WTC11 (cell line): ENCODE results near the gene ZMIZ1. TPM values are rescaled to one million over a fixed set of nuclear protein-coding genes. Genes with fewer than 3 reads are reported as not detected.

Experiments used
- ATAC-seq: fragments of 200-7000 bp; cut with Tn5 transposase; 2 replicates; pipeline ENCODE4 v1.10.0; 2021; ENCODE audit warnings: mild to moderate bottlenecking, moderate library complexity
- CTCF ChIA-PET: fragments of 300-600 bp; sonication (Branson Sonifier 250); formaldehyde crosslinking; loops from one replicate; lab custom pipeline; 2021; ENCODE audit warnings: antibody characterized with exemption; lab: Charles Lee
- POLR2A ChIA-PET: fragments of 350-600 bp; sonication (Branson Sonifier 250); formaldehyde crosslinking; loops from one replicate; lab custom pipeline; 2021; ENCODE audit warnings: antibody characterized with exemption; lab: Charles Lee
- DNase-seq: peaks from one replicate; pipeline ENCODE4 v3.0.0; 2021; ENCODE audit warnings: low spot score
- H3K27ac Mint-ChIP-seq: 2 replicates; pipeline ENCODE4 v1.8.0; 2021; ENCODE audit warnings: mixed read lengths
- H3K27me3 Mint-ChIP-seq: 2 replicates; pipeline ENCODE4 v1.8.0; 2021; ENCODE audit warnings: low read depth, mild to moderate bottlenecking, moderate library complexity, mixed read lengths
- H3K36me3 Mint-ChIP-seq: 2 replicates; pipeline ENCODE4 v1.8.0; 2021; ENCODE audit warnings: mixed read lengths
- H3K4me1 Mint-ChIP-seq: 2 replicates; pipeline ENCODE4 v1.8.0; 2022; ENCODE audit warnings: mixed read lengths
- H3K4me3 Mint-ChIP-seq: 2 replicates; pipeline ENCODE4 v1.8.0; 2021; ENCODE audit warnings: mild to moderate bottlenecking, moderate library complexity, mixed read lengths
- H3K9me3 Mint-ChIP-seq: 2 replicates; pipeline ENCODE4 v1.8.0; 2021; ENCODE audit warnings: mixed read lengths
- ATF1 ChIP-seq: sonication (generic); formaldehyde crosslinking; IDR thresholded peaks from 2 replicates; pipeline ENCODE4 v1.8.1; 2023; ENCODE audit warnings: mild to moderate bottlenecking, moderate library complexity, missing genetic modification reagents
- ATF3 ChIP-seq: sonication (generic); formaldehyde crosslinking; conservative IDR thresholded peaks from 2 replicates; pipeline ENCODE4 v1.8.1; 2022; ENCODE audit warnings: mild to moderate bottlenecking, missing genetic modification reagents
- CREB1 ChIP-seq: sonication (generic); formaldehyde crosslinking; IDR thresholded peaks from 2 replicates; pipeline ENCODE4 v1.8.0; 2023; ENCODE audit warnings: mild to moderate bottlenecking, missing genetic modification reagents
- ESRRA ChIP-seq: sonication (generic); formaldehyde crosslinking; IDR thresholded peaks from 2 replicates; pipeline ENCODE4 v1.8.1; 2022; ENCODE audit warnings: mild to moderate bottlenecking, missing genetic modification reagents, borderline replicate concordance
- FOXJ3 ChIP-seq: sonication (generic); formaldehyde crosslinking; IDR thresholded peaks from 2 replicates; pipeline ENCODE4 v1.9.0; 2021; ENCODE audit warnings: missing genetic modification reagents, mild to moderate bottlenecking, borderline replicate concordance
- FOXP4 ChIP-seq: sonication (generic); formaldehyde crosslinking; IDR thresholded peaks from 2 replicates; pipeline ENCODE4 v1.8.0; 2022; ENCODE audit warnings: mild to moderate bottlenecking, missing genetic modification reagents
- HMGA2 ChIP-seq: fragments of 250-450 bp; sonication (Bioruptor Pico); IDR thresholded peaks from 2 replicates; pipeline ENCODE4 v1.4.0; 2021; ENCODE audit warnings: mild to moderate bottlenecking, moderate library complexity
- HMGXB4 ChIP-seq: sonication (generic); formaldehyde crosslinking; IDR thresholded peaks from 2 replicates; pipeline ENCODE4 v1.8.1; 2023; ENCODE audit warnings: mild to moderate bottlenecking, moderate library complexity, missing genetic modification reagents
- JAZF1 ChIP-seq: fragments of 250-450 bp; sonication (Bioruptor Pico); IDR thresholded peaks from 2 replicates; pipeline ENCODE4 v1.9.0; 2021; ENCODE audit warnings: moderate library complexity, mild to moderate bottlenecking, inconsistent platforms
- MYBL2 ChIP-seq: sonication (generic); formaldehyde crosslinking; IDR thresholded peaks from 2 replicates; pipeline ENCODE4 v1.8.1; 2023; ENCODE audit warnings: mild to moderate bottlenecking, moderate library complexity, missing genetic modification reagents
- NFATC4 ChIP-seq: fragments of 250-450 bp; sonication (Bioruptor Pico); IDR thresholded peaks from 2 replicates; pipeline ENCODE4 v1.9.0; 2021; ENCODE audit warnings: mild to moderate bottlenecking
- NFE2L1 ChIP-seq: sonication (generic); formaldehyde crosslinking; IDR thresholded peaks from 2 replicates; pipeline ENCODE4 v1.8.1; 2023; ENCODE audit warnings: missing genetic modification reagents
- NR1H2 ChIP-seq: sonication (generic); formaldehyde crosslinking; IDR thresholded peaks from 2 replicates; pipeline ENCODE4 v1.9.0; 2021; ENCODE audit warnings: mild to moderate bottlenecking, moderate library complexity, missing genetic modification reagents
- PREB ChIP-seq: sonication (generic); formaldehyde crosslinking; IDR thresholded peaks from 2 replicates; pipeline ENCODE4 v1.8.1; 2022; ENCODE audit warnings: mild to moderate bottlenecking, missing genetic modification reagents, moderate library complexity, borderline replicate concordance
- PRRX2 ChIP-seq: fragments of 250-450 bp; sonication (Bioruptor Pico); IDR thresholded peaks from 2 replicates; pipeline ENCODE4 v1.8.0; 2021; ENCODE audit warnings: mild to moderate bottlenecking
- SOX15 ChIP-seq: fragments of 250-450 bp; sonication (Bioruptor Pico); IDR thresholded peaks from 2 replicates; pipeline ENCODE4 v1.9.0; 2021; ENCODE audit warnings: mild to moderate bottlenecking
- SP1 ChIP-seq: sonication (generic); formaldehyde crosslinking; conservative IDR thresholded peaks from 2 replicates; pipeline ENCODE4 v1.8.1; 2022; ENCODE audit warnings: missing genetic modification reagents
- STAT6 ChIP-seq: sonication (generic); formaldehyde crosslinking; conservative IDR thresholded peaks from 2 replicates; pipeline ENCODE4 v1.8.1; 2023; ENCODE audit warnings: mild to moderate bottlenecking, low read depth, missing genetic modification reagents, moderate library complexity
- TP53 ChIP-seq: sonication (generic); formaldehyde crosslinking; IDR thresholded peaks from 2 replicates; pipeline ENCODE4 v1.8.1; 2023; ENCODE audit warnings: mild to moderate bottlenecking, missing genetic modification reagents
- ZMAT4 ChIP-seq: fragments of 250-450 bp; sonication (Bioruptor Pico); IDR thresholded peaks from 2 replicates; pipeline ENCODE4 v1.9.0; 2021; ENCODE audit warnings: mild to moderate bottlenecking
- ZNF121 ChIP-seq: sonication (generic); formaldehyde crosslinking; IDR thresholded peaks from 2 replicates; pipeline ENCODE4 v1.8.0; 2023; ENCODE audit warnings: missing genetic modification reagents
- ZNF396 ChIP-seq: fragments of 250-450 bp; sonication (Bioruptor Pico); IDR thresholded peaks from 2 replicates; pipeline ENCODE4 v1.8.0; 2021; ENCODE audit warnings: mild to moderate bottlenecking, moderate library complexity, borderline replicate concordance
- ZNF671 ChIP-seq: fragments of 250-450 bp; sonication (Bioruptor Pico); IDR thresholded peaks from 2 replicates; pipeline ENCODE4 v1.8.0; 2021; ENCODE audit warnings: mild to moderate bottlenecking
- total RNA-seq: library from RNA; stranded (reverse); gene quantifications from 3 replicates; pipeline ENCODE4 v1.2.3, GENCODE V29; 2021

Gene ZMIZ1
- total RNA-seq, 1 experiment from 2014 or later: 44.4 TPM

GRCh38 chr10:79161557-79161956 lies 92.8 kb downstream of the ZMIZ1 start:
- H3K4me1 Mint-ChIP-seq: peaks cover 57% of the 10 kb centered on the region
- CTCF ChIA-PET: interaction anchor here (1.3 kb wide), 1 partner anchor 8 kb away, joined by 4 read pairs; no protein-coding TSS in a partner anchor

GRCh38 chr10:79162022-79162421 lies 93.3 kb downstream of the ZMIZ1 start:
- Mint-ChIP-seq H3K27ac (no peak overlapping the region), H3K4me3 (no peak overlapping the region), H3K9me3 (no peaks in the 10 kb centered on the region), H3K27me3 (no peaks in the 10 kb centered on the region), H3K4me1 (peaks cover 55% of the 10 kb centered on the region), H3K36me3 (no peaks in the 10 kb centered on the region)
- TF ChIP-seq HMGXB4 (CRISPR knock-in tag) (no peak), ZNF671 (CRISPR knock-in tag) (no peak)
- no peak for ATAC-seq
- ChIA-PET POLR2A (no interaction called here), CTCF (no interaction called here)
- DNase-seq: no peak

More at GRCh38 chr10:79161557-79161956, 92.8 kb downstream of the ZMIZ1 start:
- DNase-seq: no peak
- POLR2A ChIA-PET: no interaction called here
- Mint-ChIP-seq H3K27ac (peak overlapping the region; percentile 67), H3K4me3 (no peak overlapping the region)
- TF ChIP-seq SP1 (CRISPR knock-in tag) (no peak), TP53 (CRISPR knock-in tag) (no peak), NFE2L1 (no peak), MYBL2 (CRISPR knock-in tag) (no peak), PREB (CRISPR knock-in tag) (no peak), PRRX2 (CRISPR knock-in tag) (no peak), NFATC4 (CRISPR knock-in tag) (no peak), ATF3 (CRISPR knock-in tag) (no peak), SOX15 (CRISPR knock-in tag) (no peak), ZNF396 (CRISPR knock-in tag) (no peak), ESRRA (CRISPR knock-in tag) (no peak), ZNF671 (CRISPR knock-in tag) (no peak)
- TF ChIP-seq, all 79 proteins: peak for 0
- Mint-ChIP-seq H3K9me3 (no peaks in the 10 kb centered on the region), H3K27me3 (no peaks in the 10 kb centered on the region), H3K36me3 (no peaks in the 10 kb centered on the region)
- no peak for ATAC-seq

- H3K4me3 Mint-ChIP-seq: no peak overlapping the region
- peaks cover 51% of the 10 kb centered on the region for H3K4me1 Mint-ChIP-seq
- no peaks in the 10 kb centered on the region for H3K27me3 Mint-ChIP-seq
- no peak overlapping the region for H3K27ac Mint-ChIP-seq
- H3K36me3 Mint-ChIP-seq: no peaks in the 10 kb centered on the region
- no peak for DNase-seq
- CTCF ChIA-PET: interaction anchor here (1.1 to 1.3 kb wide), 2 partner anchors 20 to 32 kb away, joined by 4 read pairs; no protein-coding TSS in a partner anchor
- POLR2A ChIA-PET: no interaction called here
- H3K9me3 Mint-ChIP-seq: no peaks in the 10 kb centered on the region
- no peak for ATAC-seq
- TF ChIP-seq HMGA2 (CRISPR knock-in tag): no peak
- TF ChIP-seq JAZF1 (CRISPR knock-in tag): no peak
- TF ChIP-seq SP1 (CRISPR knock-in tag): no peak
- TF ChIP-seq FOXJ3: no peak
- no peak for TF ChIP-seq FOXP4 (CRISPR knock-in tag)
- TF ChIP-seq NR1H2 (CRISPR knock-in tag): no peak
- no peak for TF ChIP-seq ATF1 (CRISPR knock-in tag)
- no peak for TF ChIP-seq ZMAT4
- no peak for TF ChIP-seq STAT6
- no peak for TF ChIP-seq CREB1 (CRISPR knock-in tag)
- TF ChIP-seq ZNF121 (CRISPR knock-in tag): no peak
Measured at GRCh38 chr10:79162861-79163665, 94.3 kb downstream of the ZMIZ1 start.
